NCI-H345 treated with DMSO at 0.1 percent for 48 hours (cell line): ENCODE data around the gene G0S2.

ENCODE experiments used
- DNase-seq: peaks from one replicate; lab custom pipeline; 2025; ENCODE audit not compliant: unreplicated experiment; lab: John Stamatoyannopoulos, UW

Gene G0S2

GRCh38 chr1:209714338-209714737 is 39.1 kb downstream of the G0S2 start:
- no peak for DNase-seq

GRCh38 chr1:209715314-209715713 is 40.1 kb downstream of the G0S2 start:
- no peak for DNase-seq

GRCh38 chr1:209717818-209718217 is 42.6 kb downstream of the G0S2 start:
- no peak for DNase-seq

- DNase-seq = no peak
Observed at GRCh38 chr1:209720326-209720725, 45.1 kb downstream of the G0S2 start.

GRCh38 chr1:209720826-209721225 is 45.6 kb downstream of the G0S2 start:
- DNase-seq = no peak

GRCh38 chr1:209721323-209721722 is 46.1 kb downstream of the G0S2 start:
- DNase-seq = no peak

- DNase-seq = no peak
Observed at GRCh38 chr1:209723265-209723664, 48.1 kb downstream of the G0S2 start.

- no peak for DNase-seq
Observed at GRCh38 chr1:209723756-209724693, 48.8 kb downstream of the G0S2 start.
